K562 (cell line): Measurements from ENCODE around the gene GPHN.
"Not testable (repeated sequence)": the region's sequence is repeated elsewhere in the genome, so short reads cannot be mapped to it uniquely, and the experiment has no call there.

Source experiments
- BRCA1 ChIP-seq, 2 experiments: fragments of 450-650 bp in 1 of 2; sonication (generic) in 1 of 2; formaldehyde crosslinking in 1 of 2; IDR thresholded peaks; 2 replicates each; pipeline versions ENCODE4 v1.5.0 to v1.6.1; 2017 to 2020; ENCODE audit warnings: mild to moderate bottlenecking in 1 of 2, missing genetic modification reagents in 1 of 2
- CBX2 ChIP-seq: fragments of 200-600 bp; sonication (generic); IDR thresholded peaks from one replicate; pipeline ENCODE4 v1.6.1; 2012; ENCODE audit warnings: mild to moderate bottlenecking, low read length, inconsistent platforms; ENCODE audit not compliant: insufficient read depth, poor library complexity, severe bottlenecking
- CEBPB ChIP-seq: fragments of 450-650 bp; IDR thresholded peaks from 2 replicates; pipeline ENCODE4 v1.6.1; 2016; ENCODE audit warnings: missing genetic modification characterization, missing compliant biosample characterization
- CHAMP1 ChIP-seq: fragments of 450-650 bp; IDR thresholded peaks from 2 replicates; pipeline ENCODE4 v1.6.1; 2016; ENCODE audit warnings: mild to moderate bottlenecking
- CTCF ChIP-seq, 3 experiments: IDR thresholded peaks in 2 of 3; conservative IDR thresholded peaks in 1 of 3; 2 replicates each; pipeline ENCODE4 v1.5.1; 2011 to 2012; ENCODE audit warnings: low read length in 3 of 3, mild to moderate bottlenecking in 3 of 3, control low read depth in 2 of 3, improper control_type of control experiment in 1 of 3, inconsistent platforms in 1 of 3, low read depth in 1 of 3, mixed read lengths in 1 of 3, moderate library complexity in 1 of 3; ENCODE audit not compliant: insufficient read depth in 2 of 3
- EZH2 ChIP-seq: IDR thresholded peaks from 2 replicates; pipeline ENCODE4 v1.6.1; 2012; ENCODE audit warnings: low read depth, mild to moderate bottlenecking, inconsistent platforms, low read length, borderline replicate concordance
- GMEB1 ChIP-seq: fragments of 250-450 bp; sonication (Bioruptor Pico); IDR thresholded peaks from 2 replicates; pipeline ENCODE4 v1.4.0; 2020; ENCODE audit warnings: mild to moderate bottlenecking
- POLR2AphosphoS2 ChIP-seq: IDR thresholded peaks from 2 replicates; pipeline ENCODE4 v1.6.1; 2012; ENCODE audit warnings: low read length, improper control_type of control experiment

DNA sequence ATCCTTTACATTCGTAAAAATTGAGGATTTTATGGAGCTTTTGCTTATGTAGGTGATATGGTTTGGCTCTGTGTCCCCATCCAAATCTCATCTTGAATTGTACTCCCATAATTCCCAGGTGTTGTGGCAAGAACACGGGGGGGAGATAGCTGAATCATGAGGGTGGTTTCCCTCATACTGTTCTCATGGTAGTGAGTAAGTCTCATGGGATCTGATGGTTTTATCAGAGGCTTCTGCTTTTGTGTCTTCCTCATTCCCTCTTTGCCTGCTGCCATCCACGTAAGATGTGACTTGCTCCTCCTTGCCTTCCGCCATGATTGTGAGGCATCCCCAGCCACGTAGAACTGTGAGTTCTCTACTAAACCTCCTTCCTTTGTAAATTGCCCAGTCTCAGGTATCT, 5.1 kb upstream of the GPHN start:
- TF ChIP-seq CBX2; EZH2; POLR2AphosphoS2; CEBPB; BRCA1 (IDR thresholded peaks at IDR 0.05); BRCA1 (CRISPR knock-in tag; IDR thresholded peaks at IDR 0.05); CHAMP1; CTCF (IDR thresholded peaks at IDR 0.05 in 2 of 3, conservative IDR thresholded peaks at IDR 0.05 in 1 of 3; ENCODE audit: insufficient read depth in 2 of 3, low read depth in 1 of 3, low read length in 3 of 3); GMEB1: not testable (repeated sequence)
